Fibroblast of mammary gland (primary cell): ENCODE measurements around the gene EXD1.
"Not testable (repeated sequence)": the region's sequence is repeated elsewhere in the genome, so short reads cannot be mapped to it uniquely, and the experiment has no call there.

Source experiments
- DNase-seq: peaks from one replicate; pipeline ENCODE4 v3.0.0-alpha.2; 2010; ENCODE audit warnings: low read depth
- H3K4me3 ChIP-seq: 2 replicates; pipeline ENCODE4 v1.5.1; 2011; ENCODE audit warnings: low read depth, mild to moderate bottlenecking, low read length, moderate library complexity; ENCODE audit not compliant: control insufficient read depth
- CTCF ChIP-seq: conservative IDR thresholded peaks from 2 replicates; pipeline ENCODE4 v1.5.1; 2011; ENCODE audit warnings: low read depth, low read length, inconsistent platforms; ENCODE audit not compliant: control insufficient read depth, insufficient read depth

Gene EXD1

GRCh38 chr15:41262571-41262970, 32.0 kb upstream of the EXD1 start:
- no peak for TF ChIP-seq CTCF
- no peak for DNase-seq
- no peak overlapping the region for H3K4me3 ChIP-seq

GRCh38 chr15:41260924-41261323, 30.4 kb upstream of the EXD1 start:
- H3K4me3 ChIP-seq, DNase-seq: not testable (repeated sequence)

- no peak for TF ChIP-seq CTCF
- no peak for DNase-seq
- no peak overlapping the region for H3K4me3 ChIP-seq
Measured at GRCh38 chr15:41259546-41260189, 29.1 kb upstream of the EXD1 start.

GRCh38 chr15:41258750-41259471, 28.4 kb upstream of the EXD1 start:
- no peak overlapping the region for H3K4me3 ChIP-seq
- DNase-seq = peak; percentile 81
- TF ChIP-seq CTCF = no peak

GRCh38 chr15:41256577-41257038, 26.1 kb upstream of the EXD1 start:
- DNase-seq = peak; percentile 36
- TF ChIP-seq CTCF = no peak
- H3K4me3 ChIP-seq = no peak overlapping the region

- no peak for DNase-seq
- no peak for TF ChIP-seq CTCF
- no peak overlapping the region for H3K4me3 ChIP-seq
Measured at GRCh38 chr15:41256103-41256502, 25.5 kb upstream of the EXD1 start.

GRCh38 chr15:41254560-41254959, 24.0 kb upstream of the EXD1 start:
- no peak overlapping the region for H3K4me3 ChIP-seq
- DNase-seq = no peak
- no peak for TF ChIP-seq CTCF
